Measurements from ENCODE around the gene MAP2K6. TPM values are rescaled to one million over a fixed set of nuclear protein-coding genes. Genes with fewer than 3 reads are reported as not detected.

Gene MAP2K6
- total RNA-seq, 4 donors from 2014 or later: 12.1 to 20.5 (median 17.2) TPM

DNA sequence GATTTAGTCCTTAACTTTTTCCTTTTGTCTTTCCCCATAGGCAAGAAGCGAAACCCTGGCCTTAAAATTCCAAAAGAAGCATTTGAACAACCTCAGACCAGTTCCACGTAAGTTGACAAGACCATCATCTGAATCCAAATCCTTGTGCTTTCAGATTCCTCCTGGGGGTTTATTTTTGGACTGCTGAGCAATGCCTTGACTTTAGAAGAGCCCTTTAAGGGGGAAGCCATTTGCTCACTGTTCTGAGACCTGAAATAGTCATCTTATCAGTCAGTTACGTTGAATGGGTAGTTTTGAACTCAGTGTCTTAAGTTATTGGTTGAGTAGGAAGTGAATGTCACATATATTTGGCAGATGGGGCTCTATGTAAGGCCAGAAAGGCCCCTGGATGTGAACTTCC lies 91.2 kb downstream of the MAP2K6 start:
- no peak for DNase-seq
- Histone ChIP-seq H3K9me3 (no peaks in the 10 kb centered on the region), H3K27ac (no peak overlapping the region), H3K4me1 (peaks cover 0 to 9% (median 6%) of the 10 kb centered on the region in 4 donors), H3K4me3 (no peak overlapping the region), H3K27me3 (no peaks in the 10 kb centered on the region), H3K36me3 (no peaks in the 10 kb centered on the region)
- TF ChIP-seq, protein P1, sequence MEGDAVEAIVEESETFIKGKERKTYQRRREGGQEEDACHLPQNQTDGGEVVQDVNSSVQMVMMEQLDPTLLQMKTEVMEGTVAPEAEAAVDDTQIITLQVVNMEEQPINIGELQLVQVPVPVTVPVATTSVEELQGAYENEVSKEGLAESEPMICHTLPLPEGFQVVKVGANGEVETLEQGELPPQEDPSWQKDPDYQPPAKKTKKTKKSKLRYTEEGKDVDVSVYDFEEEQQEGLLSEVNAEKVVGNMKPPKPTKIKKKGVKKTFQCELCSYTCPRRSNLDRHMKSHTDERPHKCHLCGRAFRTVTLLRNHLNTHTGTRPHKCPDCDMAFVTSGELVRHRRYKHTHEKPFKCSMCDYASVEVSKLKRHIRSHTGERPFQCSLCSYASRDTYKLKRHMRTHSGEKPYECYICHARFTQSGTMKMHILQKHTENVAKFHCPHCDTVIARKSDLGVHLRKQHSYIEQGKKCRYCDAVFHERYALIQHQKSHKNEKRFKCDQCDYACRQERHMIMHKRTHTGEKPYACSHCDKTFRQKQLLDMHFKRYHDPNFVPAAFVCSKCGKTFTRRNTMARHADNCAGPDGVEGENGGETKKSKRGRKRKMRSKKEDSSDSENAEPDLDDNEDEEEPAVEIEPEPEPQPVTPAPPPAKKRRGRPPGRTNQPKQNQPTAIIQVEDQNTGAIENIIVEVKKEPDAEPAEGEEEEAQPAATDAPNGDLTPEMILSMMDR (IDR thresholded peaks at IDR 0.05): no peak
- TF ChIP-seq POLR2A (IDR thresholded peaks at IDR 0.05): no peak

- H3K27ac ChIP-seq: no peak overlapping the region
- DNase-seq: no peak
- TF ChIP-seq, protein P1 (IDR thresholded peaks at IDR 0.05): peak in 4 of 6 experiments; percentile 16 to 40 (median 30)
- no peak for TF ChIP-seq POLR2A (IDR thresholded peaks at IDR 0.05)
- H3K4me3 ChIP-seq: no peak overlapping the region
- no peaks in the 10 kb centered on the region for H3K27me3 ChIP-seq
- H3K36me3 ChIP-seq: no peaks in the 10 kb centered on the region
- H3K9me3 ChIP-seq: no peaks in the 10 kb centered on the region
- peaks cover 0 to 2% (median 1%) of the 10 kb centered on the region in 4 donors for H3K4me1 ChIP-seq
Observed at GRCh38 chr17:69506489-69506888, 92.0 kb downstream of the MAP2K6 start.

DNA sequence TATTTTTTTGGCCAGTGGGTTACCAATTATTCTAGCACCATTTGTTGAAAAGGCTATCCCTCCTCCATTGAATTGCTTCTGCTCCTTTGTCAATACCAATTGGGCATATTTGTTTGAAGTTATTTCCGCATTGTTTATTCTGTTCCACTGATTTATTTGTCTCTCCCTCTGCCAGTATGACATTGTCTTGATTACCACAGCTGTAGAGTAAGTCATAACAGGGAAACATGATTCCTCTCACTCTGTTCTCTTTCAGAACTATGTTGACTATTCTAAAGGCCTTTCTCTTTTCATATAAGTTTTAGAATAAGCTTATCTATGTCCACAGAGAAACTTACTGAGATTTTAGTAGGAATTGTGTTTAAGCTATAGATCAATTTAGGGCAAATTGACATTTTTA lies 94.3 kb downstream of the MAP2K6 start:
- no peaks in the 10 kb centered on the region for H3K36me3 ChIP-seq
- H3K27ac ChIP-seq: no peak overlapping the region
- no peak overlapping the region for H3K4me3 ChIP-seq
- no peak for DNase-seq
- H3K9me3 ChIP-seq: no peaks in the 10 kb centered on the region
- no peaks in the 10 kb centered on the region for H3K4me1 ChIP-seq
- no peaks in the 10 kb centered on the region for H3K27me3 ChIP-seq
- TF ChIP-seq, protein P1 (IDR thresholded peaks at IDR 0.05): no peak
- TF ChIP-seq POLR2A (IDR thresholded peaks at IDR 0.05): no peak

- H3K4me1 ChIP-seq: no peaks in the 10 kb centered on the region
- H3K4me3 ChIP-seq: no peak overlapping the region
- TF ChIP-seq, protein P1 (IDR thresholded peaks at IDR 0.05): no peak
- TF ChIP-seq POLR2A (IDR thresholded peaks at IDR 0.05): no peak
- no peaks in the 10 kb centered on the region for H3K36me3 ChIP-seq
- no peaks in the 10 kb centered on the region for H3K27me3 ChIP-seq
- H3K9me3 ChIP-seq: no peaks in the 10 kb centered on the region
- DNase-seq: no peak
- no peak overlapping the region for H3K27ac ChIP-seq
Observed at GRCh38 chr17:69511250-69511649, 96.8 kb downstream of the MAP2K6 start.

GRCh38 chr17:69512946-69513345 lies 98.4 kb downstream of the MAP2K6 start:
- Histone ChIP-seq H3K4me1 (no peaks in the 10 kb centered on the region), H3K27me3 (no peaks in the 10 kb centered on the region), H3K4me3 (no peak overlapping the region), H3K36me3 (peaks cover 0 to 10% (median 0%) of the 10 kb centered on the region in 3 donors), H3K27ac (no peak overlapping the region), H3K9me3 (no peaks in the 10 kb centered on the region)
- DNase-seq: no peak
- TF ChIP-seq, protein P1 (IDR thresholded peaks at IDR 0.05): no peak
- no peak for TF ChIP-seq POLR2A (IDR thresholded peaks at IDR 0.05)

DNA sequence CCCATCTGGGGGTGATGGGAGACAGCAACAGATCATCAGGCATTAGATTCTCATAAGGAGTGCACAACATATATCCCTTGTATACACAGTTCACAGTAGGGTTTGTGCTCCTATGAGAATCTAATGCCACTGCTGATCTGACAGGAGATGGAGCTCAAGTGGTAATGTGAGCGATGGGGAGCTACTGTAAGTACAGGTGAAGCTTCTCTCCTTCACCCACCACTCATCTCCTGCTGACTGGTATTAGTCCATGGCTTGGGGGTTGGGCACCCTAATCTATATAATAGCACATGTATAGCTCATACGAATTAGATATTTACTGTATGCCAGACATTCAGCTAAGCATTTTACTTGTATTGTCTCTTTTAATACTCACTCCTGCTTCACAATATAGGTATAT lies 101.7 kb downstream of the MAP2K6 start:
- no peaks in the 10 kb centered on the region for H3K9me3 ChIP-seq
- H3K27ac ChIP-seq: no peak overlapping the region
- no peak for DNase-seq
- H3K27me3 ChIP-seq: no peaks in the 10 kb centered on the region
- TF ChIP-seq POLR2A (IDR thresholded peaks at IDR 0.05): no peak
- TF ChIP-seq, protein P1 (IDR thresholded peaks at IDR 0.05): no peak
- H3K36me3 ChIP-seq: peaks cover 0 to 31% (median 0%) of the 10 kb centered on the region in 3 donors
- no peak overlapping the region for H3K4me3 ChIP-seq
- H3K4me1 ChIP-seq: no peaks in the 10 kb centered on the region

Data from Peyer's patch (tissue), 4 donors.